ENCODE data around the gene RPP14. TPM values are rescaled to one million over a fixed set of nuclear protein-coding genes. Genes with fewer than 3 reads are reported as not detected.

Gene RPP14
- total and polyA plus RNA-seq, 10 of the 15 experiments (the other 5 are each of a cell fraction or from before 2014, with no cell fraction given): 9.1 to 21.2 (median 12.7) TPM

- no peaks in the 10 kb centered on the region; the same call in 2 of the 3 replicates for H3K9me3 ChIP-seq (replicated peaks; ENCODE audit: control insufficient read depth, insufficient read depth, low read length)
- H3K27ac ChIP-seq (ENCODE audit: control insufficient read depth, insufficient read depth): no peak overlapping the region
- no peak for FAIRE-seq
- 44% methylated on average over 2 of the region's 2 CpGs for WGBS (ENCODE audit: insufficient coverage, insufficient replicate concordance, low lambda C conversion rate, missing lambda C conversion rate)
- H3K36me3 ChIP-seq (ENCODE audit: control insufficient read depth in 2 of 2, insufficient read depth in 2 of 2, low read length in 1 of 2): peaks cover 0 to 1% of the 10 kb centered on the region in 2 experiments; a peak in 1 of 4 replicates
- POLR2A ChIA-PET: no interaction called here
- CTCF ChIA-PET: interaction anchor here (1.2 to 15.5 kb wide), 13 partner anchors 9 to 124 kb away, joined by 3 to 503 read pairs (median 7); partner anchors contain the start of gene DNASE1L3
- BruUV-seq (replicated peaks): no TSS peak
- no peak overlapping the region for H3K9ac ChIP-seq (ENCODE audit: control insufficient read depth, insufficient read depth, low read length)
- RAD21 ChIA-PET (ENCODE audit: unreplicated experiment): interaction anchor here (0.9 to 6.3 kb wide), 9 partner anchors 9 to 120 kb away, joined by 3 to 106 read pairs (median 8); partner anchors contain the start of gene ABHD6
- H3K4me2 ChIP-seq (ENCODE audit: control insufficient read depth, insufficient read depth): no peak overlapping the region
- intact Hi-C loops (cut with micrococcal nuclease; ENCODE audit: unreplicated experiment) (loop anchor here (5.0 kb wide), 1 partner anchor 62 kb away; the partner anchor contains the start of gene ABHD6), in situ Hi-C loops (cut with MboI) (no loop called here)
- SMC1A ChIA-PET (ENCODE audit: uncharacterized antibody, unreplicated experiment): interaction anchor here (1.1 to 6.6 kb wide), 10 partner anchors 26 to 121 kb away, joined by 3 to 127 read pairs (median 4); no protein-coding TSS in a partner anchor
- no peaks in the 10 kb centered on the region; a peak in 1 of 4 replicates for H3K27me3 ChIP-seq (replicated peaks in 1 of 2; ENCODE audit: control insufficient read depth in 2 of 2, insufficient read depth in 2 of 2, low read length in 1 of 2)
- no peaks in the 10 kb centered on the region for H3K4me1 ChIP-seq (ENCODE audit: control insufficient read depth, insufficient read depth, low read length)
- no peaks in the 10 kb centered on the region for H4K20me1 ChIP-seq (ENCODE audit: control insufficient read depth, insufficient read depth)
- no peaks in the 10 kb centered on the region for H3K79me2 ChIP-seq (ENCODE audit: control insufficient read depth, insufficient read depth, low read length)
- H2AFZ ChIP-seq (ENCODE audit: control insufficient read depth, low read depth, low read length): no peak overlapping the region
- no peak overlapping the region for H3K4me3 ChIP-seq
- no peak for DNase-seq (ENCODE audit: low read depth, low spot score)
- TF ChIP-seq SREBF2 (IDR thresholded peaks at IDR 0.05; ENCODE audit: low read length) (no peak), RAD21 (IDR thresholded peaks at IDR 0.05; ENCODE audit: insufficient read depth, low read depth, low read length) (0 out of 2 replicates have a peak, but pooled peaks have one; percentile 2)
- 0 out of 3 replicates have a peak, but pooled peaks have one; percentile 18 for ATAC-seq
Observed at GRCh38 chr3:58299075-58299474, 7.0 kb upstream of the RPP14 start.

- no peaks in the 10 kb centered on the region for H3K79me2 ChIP-seq (ENCODE audit: control insufficient read depth, insufficient read depth, low read length)
- ChIA-PET SMC1A (ENCODE audit: uncharacterized antibody, unreplicated experiment) (interaction anchor here (0.8 to 6.6 kb wide), 14 partner anchors 13 to 127 kb away, joined by 3 to 127 read pairs (median 4); no protein-coding TSS in a partner anchor), POLR2A (interaction anchor here (0.6 to 1.8 kb wide), 3 partner anchors 109 to 114 kb away, joined by 3 to 7 read pairs (median 5); no protein-coding TSS in a partner anchor), CTCF (interaction anchor here (0.6 to 15.5 kb wide), 24 partner anchors 8 to 778 kb away, joined by 3 to 503 read pairs (median 4); partner anchors contain the start of genes DNASE1L3 and FLNB), RAD21 (ENCODE audit: unreplicated experiment) (interaction anchor here (0.7 to 6.3 kb wide), 13 partner anchors 8 to 215 kb away, joined by 3 to 106 read pairs (median 4); partner anchors contain the start of gene ABHD6)
- ATAC-seq: peak; percentile 59
- no peak overlapping the region for H3K4me3 ChIP-seq
- no peak overlapping the region for H3K4me2 ChIP-seq (ENCODE audit: control insufficient read depth, insufficient read depth)
- no peak for DNase-seq (ENCODE audit: low read depth, low spot score)
- no peaks in the 10 kb centered on the region for H3K4me1 ChIP-seq (ENCODE audit: control insufficient read depth, insufficient read depth, low read length)
- FAIRE-seq: no peak
- WGBS (ENCODE audit: insufficient coverage, insufficient replicate concordance, low lambda C conversion rate, missing lambda C conversion rate): 13% methylated on average over 8 of the region's 8 CpGs
- TF ChIP-seq FOXM1 (IDR thresholded peaks at IDR 0.05; ENCODE audit: low read depth, low read length) (no peak), POLR2A (IDR thresholded peaks at IDR 0.05; ENCODE audit: low read depth, low read length) (no peak), SMC3 (IDR thresholded peaks at IDR 0.05; ENCODE audit: borderline replicate concordance, low read length) (peak; percentile 82), RAD21 (IDR thresholded peaks at IDR 0.05; ENCODE audit: insufficient read depth, low read depth, low read length) (peak; percentile 74), CTCF (IDR thresholded peaks at IDR 0.05 in 2 of 3, conservative IDR thresholded peaks at IDR 0.05 in 1 of 3; ENCODE audit: control insufficient read depth in 2 of 3, extremely low read depth in 1 of 3, insufficient read depth in 1 of 3, low read depth in 3 of 3, low read length in 3 of 3) (peak; percentile 48 to 59 (median 51); a peak in 5 of 6 replicates)
- no peak overlapping the region for H3K27ac ChIP-seq (ENCODE audit: control insufficient read depth, insufficient read depth)
- H2AFZ ChIP-seq (ENCODE audit: control insufficient read depth, low read depth, low read length): no peak overlapping the region
- in situ Hi-C loops (cut with MboI) (loop anchor here (5.0 kb wide), 1 partner anchor 113 kb away; no protein-coding TSS in a partner anchor), intact Hi-C loops (cut with micrococcal nuclease; ENCODE audit: unreplicated experiment) (loop anchor here (1.0 to 10.0 kb wide), 3 partner anchors 63 to 295 kb away; partner anchors contain the start of genes ABHD6 and FLNB)
- no peaks in the 10 kb centered on the region; the same call in 2 of the 3 replicates for H3K9me3 ChIP-seq (replicated peaks; ENCODE audit: control insufficient read depth, insufficient read depth, low read length)
- H3K36me3 ChIP-seq (ENCODE audit: control insufficient read depth in 2 of 2, insufficient read depth in 2 of 2, low read length in 1 of 2): no peaks in the 10 kb centered on the region
- H3K27me3 ChIP-seq (replicated peaks in 1 of 2; ENCODE audit: control insufficient read depth in 2 of 2, insufficient read depth in 2 of 2, low read length in 1 of 2): no peaks in the 10 kb centered on the region; a peak in 1 of 4 replicates
- no peak overlapping the region for H3K9ac ChIP-seq (ENCODE audit: control insufficient read depth, insufficient read depth, low read length)
- no TSS peak for BruUV-seq (replicated peaks)
- H4K20me1 ChIP-seq (ENCODE audit: control insufficient read depth, insufficient read depth): no peaks in the 10 kb centered on the region
Observed at GRCh38 chr3:58299839-58300516, 6.1 kb upstream of the RPP14 start.

Data from GM12878 (cell line).